Esophagus squamous epithelium (tissue), 5 donors: ENCODE data around the gene FKTN. TPM values are rescaled to one million over a fixed set of nuclear protein-coding genes. Genes with fewer than 3 reads are reported as not detected.

ENCODE experiments used
- DNase-seq: peaks from one replicate; lab custom pipeline; 2025; lab: John Stamatoyannopoulos, UW
- H3K27ac ChIP-seq, 4 donors: fragments of 200-600 bp; sonication (generic); one replicate each; pipeline ENCODE4 v1.5.1; 2016 to 2019; ENCODE audit warnings: mild to moderate bottlenecking in 1 of 4
- H3K27me3 ChIP-seq, 4 donors: fragments of 200-600 bp; sonication (generic); 1 replicate in 3 of 4; 2 replicates in 1 of 4; pipeline versions ENCODE4 v1.5.1 to v1.6.0; 2017 to 2021; ENCODE audit warnings: antibody characterized with exemption in 1 of 4
- H3K36me3 ChIP-seq, 3 donors: fragments of 200-600 bp; sonication (generic); one replicate each; pipeline ENCODE4 v1.5.1; 2016 to 2019
- H3K4me1 ChIP-seq, 3 donors: fragments of 200-600 bp; sonication (generic); one replicate each; pipeline ENCODE4 v1.5.1; 2017 to 2019
- H3K4me3 ChIP-seq, 4 donors: fragments of 200-600 bp; sonication (generic); 1 replicate in 3 of 4; 2 replicates in 1 of 4; pipeline ENCODE4 v1.5.1; 2016 to 2019; ENCODE audit warnings: mild to moderate bottlenecking in 2 of 4, moderate library complexity in 1 of 4
- H3K9me3 ChIP-seq, 3 donors: fragments of 200-600 bp; sonication (generic); one replicate each; pipeline ENCODE4 v1.5.1; 2016 to 2019
- CTCF ChIP-seq, 6 experiments: fragments of 450-650 bp in 4 of 6; fragments of 200-600 bp in 2 of 6; sonication (generic) in 2 of 6; IDR thresholded peaks; one replicate each; pipeline ENCODE4 v1.5.1; 2016 to 2019; ENCODE audit warnings: antibody characterized with exemption in 6 of 6, mild to moderate bottlenecking in 4 of 6, moderate library complexity in 4 of 6
- POLR2A ChIP-seq, 4 donors: fragments of 450-650 bp; IDR thresholded peaks; one replicate each; pipeline ENCODE4 v1.6.1; 2017; ENCODE audit warnings: antibody characterized with exemption in 4 of 4, mild to moderate bottlenecking in 4 of 4, moderate library complexity in 3 of 4
- WGBS, 2 donors: methylation state at CpG; one replicate each; pipeline ENCODE4 v1.1.5; 2018; 5-methylcytosine and 5-hydroxymethylcytosine counted together
- intact Hi-C: fragments of 100-400 bp; cut with DNase I; formaldehyde crosslinking; loops from one replicate; pipeline ENCODE4 v1.15.0; 2022
- total RNA-seq, 4 donors: library from RNA; depleted of rRNA; stranded (reverse); fragments of >200 nt; gene quantifications; one replicate each; pipeline ENCODE4 v1.1.0, GENCODE V29; 2016
- donor health status: DM: yes; HTN: yes; CAD: no.

Gene FKTN
- total RNA-seq, 4 donors from 2014 or later = 5.9 to 10.9 (median 7.2) TPM

DNA sequence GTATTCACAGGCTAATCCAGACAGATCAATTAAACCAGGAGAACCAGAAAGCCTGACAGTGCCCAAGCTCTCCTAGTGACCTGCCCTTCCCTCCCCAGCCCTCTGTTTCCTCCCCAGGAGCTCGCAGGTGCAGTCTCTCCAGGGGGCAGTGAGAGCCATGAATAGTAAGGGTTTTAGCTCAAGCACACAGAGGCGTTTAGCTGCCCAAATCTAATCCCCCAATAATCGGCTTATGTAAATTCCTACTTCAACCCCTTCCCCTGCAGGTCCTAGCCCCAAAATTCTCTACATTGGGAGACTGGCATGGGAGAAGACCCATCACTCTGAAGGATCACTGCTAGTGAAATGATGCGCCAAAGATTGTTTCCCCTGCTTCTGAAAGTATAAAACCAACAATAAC, 93.9 kb downstream of the FKTN start:
- intact Hi-C loops = no loop called here

GRCh38 chr9:105656131-105656921, 98.4 kb downstream of the FKTN start:
- Histone ChIP-seq H3K27me3 (peaks cover 0 to 49% (median 3%) of the 10 kb centered on the region in 4 donors), H3K9me3 (no peaks in the 10 kb centered on the region), H3K36me3 (no peaks in the 10 kb centered on the region), H3K4me3 (peak overlapping the region; percentile 29 to 65 (median 46)), H3K4me1 (peaks cover 0 to 15% (median 10%) of the 10 kb centered on the region in 3 donors), H3K27ac (no peak overlapping the region)
- DNase-seq = no peak
- intact Hi-C loops = no loop called here
- 5 to 6% methylated on average over 17 to 19 of the region's 75 CpGs for WGBS, 2 donors
- no peak for TF ChIP-seq POLR2A (IDR thresholded peaks at IDR 0.05)
- peak in 2 of 6 experiments; percentile 12 to 16 for TF ChIP-seq CTCF (IDR thresholded peaks at IDR 0.05)

More for the DNA sequence above, 93.9 kb downstream of the FKTN start:
- WGBS, 2 donors = 58 to 80% methylated on average over 3 to 4 of the region's 4 CpGs
- no peak for TF ChIP-seq POLR2A (IDR thresholded peaks at IDR 0.05)
- TF ChIP-seq CTCF (IDR thresholded peaks at IDR 0.05) = no peak
- no peak for DNase-seq
- Histone ChIP-seq H3K36me3 (no peaks in the 10 kb centered on the region), H3K4me3 (no peak overlapping the region), H3K27me3 (peaks cover 0 to 19% (median under 1%) of the 10 kb centered on the region in 4 donors), H3K27ac (no peak overlapping the region), H3K4me1 (peaks cover 0 to 12% (median 10%) of the 10 kb centered on the region in 3 donors), H3K9me3 (no peaks in the 10 kb centered on the region)

GRCh38 chr9:105658351-105658750, 100.4 kb downstream of the FKTN start:
- intact Hi-C loops = no loop called here
- no peaks in the 10 kb centered on the region for H3K9me3 ChIP-seq

DNA sequence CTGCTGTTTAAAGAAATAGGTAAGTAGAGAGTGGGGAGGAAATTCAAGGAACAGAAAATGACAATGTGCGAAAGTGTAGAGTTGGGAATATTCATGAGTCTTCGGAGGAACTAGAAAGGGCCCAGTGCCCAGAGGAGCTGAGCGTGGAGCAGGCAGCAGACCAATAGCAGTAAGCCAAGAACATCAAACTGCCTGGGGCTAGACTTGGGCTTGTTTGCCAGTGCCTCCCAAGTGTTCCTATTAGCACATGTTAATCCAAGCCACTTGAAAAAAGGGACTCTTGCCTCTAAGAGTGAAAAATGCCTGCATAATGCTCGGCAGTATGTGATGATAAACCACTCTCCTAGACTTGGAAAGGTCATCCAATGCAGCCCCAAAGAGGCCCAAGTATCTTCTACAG, 103.1 kb downstream of the FKTN start:
- Histone ChIP-seq H3K4me3 (no peak overlapping the region), H3K36me3 (no peaks in the 10 kb centered on the region), H3K4me1 (peaks cover 0 to 11% (median 6%) of the 10 kb centered on the region in 3 donors), H3K27me3 (peaks cover 0 to 38% (median 3%) of the 10 kb centered on the region in 4 donors), H3K9me3 (no peaks in the 10 kb centered on the region), H3K27ac (no peak overlapping the region)
- no peak for TF ChIP-seq POLR2A (IDR thresholded peaks at IDR 0.05)
- no peak for TF ChIP-seq CTCF (IDR thresholded peaks at IDR 0.05)
- no peak for DNase-seq
- 39 to 68% methylated on average over 4 of the region's 4 CpGs for WGBS, 2 donors
- intact Hi-C loops = no loop called here

More at GRCh38 chr9:105658351-105658750, 100.4 kb downstream of the FKTN start:
- peaks cover 0 to 49% (median 3%) of the 10 kb centered on the region in 4 donors for H3K27me3 ChIP-seq
- no peaks in the 10 kb centered on the region for H3K36me3 ChIP-seq
- peaks cover 0 to 15% (median 10%) of the 10 kb centered on the region in 3 donors for H3K4me1 ChIP-seq
- no peak for DNase-seq
- TF ChIP-seq CTCF (IDR thresholded peaks at IDR 0.05) (no peak), POLR2A (IDR thresholded peaks at IDR 0.05) (no peak)
- 75 to 78% methylated on average over 2 of the region's 2 CpGs for WGBS, 2 donors
- no peak overlapping the region for H3K4me3 ChIP-seq
- no peak overlapping the region for H3K27ac ChIP-seq
